IMR-90 (cell line): Measurements from ENCODE around the gene ASB1. TPM values are rescaled to one million over a fixed set of nuclear protein-coding genes. Genes with fewer than 3 reads are reported as not detected.

ENCODE experiments used
- ATAC-seq: fragments of 200-7000 bp; cut with Tn5 transposase; 2 replicates; pipeline ENCODE4 v1.9.1; 2020; ENCODE audit warnings: low read depth, mild to moderate bottlenecking, moderate library complexity
- BruUV-seq: library from RNA; stranded (reverse); fragments of 400-500 nt; replicated peaks from 2 replicates; lab custom pipeline; 2021; lab: Mats Ljungman, UMichigan
- CTCF ChIA-PET: fragments of 300-600 bp; formaldehyde crosslinking; extraction: SDS; loops from one replicate; lab custom pipeline; 2021; ENCODE audit warnings: antibody characterized with exemption; lab: Yijun Ruan, JAX
- POLR2A ChIA-PET: fragments of 300-600 bp; sonication (Branson Sonifier 250); formaldehyde crosslinking; loops from one replicate; lab custom pipeline; 2022; ENCODE audit warnings: antibody characterized with exemption; ENCODE audit not compliant: unreplicated experiment; lab: Charles Lee
- DNase-seq: peaks from one replicate; pipeline ENCODE4 v3.0.0; 2013
- H2AFZ ChIP-seq: replicated peaks from 2 replicates; pipeline ENCODE3; 2013; ENCODE audit warnings: low read length, mild to moderate bottlenecking; ENCODE audit not compliant: poor library complexity
- H2AK5ac ChIP-seq: 2 replicates; pipeline ENCODE4 v1.6.1; 2013; ENCODE audit warnings: low read depth, low read length, inconsistent platforms
- H2AK9ac ChIP-seq: replicated peaks from 2 replicates; pipeline ENCODE3; 2013; ENCODE audit warnings: mild to moderate bottlenecking, low read depth, low read length, moderate library complexity; ENCODE audit not compliant: poor library complexity
- H2BK120ac ChIP-seq: 2 replicates; pipeline ENCODE4 v1.6.1; 2013; ENCODE audit warnings: low read depth, low read length, inconsistent platforms
- H2BK15ac ChIP-seq: 3 replicates; pipeline ENCODE4 v1.6.1; 2013; ENCODE audit warnings: low read depth, low read length, inconsistent platforms
- H2BK20ac ChIP-seq: 2 replicates; pipeline ENCODE4 v1.6.1; 2013; ENCODE audit warnings: low read depth, mild to moderate bottlenecking, inconsistent platforms, low read length, moderate library complexity
- H2BK5ac ChIP-seq: 2 replicates; pipeline ENCODE4 v1.6.1; 2013; ENCODE audit warnings: mild to moderate bottlenecking, low read depth, low read length, inconsistent platforms; ENCODE audit not compliant: poor library complexity, severe bottlenecking
- H3K14ac ChIP-seq: replicated peaks from 2 replicates; pipeline ENCODE4 v1.6.1; 2013; ENCODE audit warnings: low read depth, low read length, inconsistent platforms
- H3K18ac ChIP-seq: 2 replicates; pipeline ENCODE4 v1.6.1; 2013; ENCODE audit warnings: low read depth, low read length, control low read depth
- H3K23ac ChIP-seq: 2 replicates; pipeline ENCODE4 v1.6.1; 2013; ENCODE audit warnings: low read depth, low read length, inconsistent platforms
- H3K27ac ChIP-seq: 2 replicates; pipeline ENCODE4 v1.5.1; 2013; ENCODE audit warnings: mild to moderate bottlenecking, control low read depth, low read length; ENCODE audit not compliant: insufficient read depth
- H3K27me3 ChIP-seq: 2 replicates; pipeline ENCODE4 v1.6.1; 2013; ENCODE audit warnings: low read length; ENCODE audit not compliant: control insufficient read depth, insufficient read depth
- H3K36me3 ChIP-seq: 2 replicates; pipeline ENCODE4 v1.6.1; 2013; ENCODE audit warnings: low read length, mixed read lengths; ENCODE audit not compliant: control insufficient read depth, insufficient read depth
- H3K4ac ChIP-seq: 2 replicates; pipeline ENCODE4 v1.6.1; 2013; ENCODE audit warnings: low read depth, low read length, inconsistent platforms
- H3K4me1 ChIP-seq: 2 replicates; pipeline ENCODE4 v1.6.1; 2013; ENCODE audit warnings: low read length, mixed read lengths; ENCODE audit not compliant: control insufficient read depth, insufficient read depth
- H3K4me2 ChIP-seq: 2 replicates; pipeline ENCODE4 v1.6.1; 2013; ENCODE audit warnings: low read depth, mild to moderate bottlenecking, control low read depth, low read length, moderate library complexity
- H3K4me3 ChIP-seq: 2 replicates; pipeline ENCODE4 v1.5.1; 2013; ENCODE audit warnings: low read depth, mild to moderate bottlenecking, control low read depth, low read length, moderate library complexity; ENCODE audit not compliant: insufficient read depth
- H3K56ac ChIP-seq: 2 replicates; pipeline ENCODE4 v1.6.1; 2013; ENCODE audit warnings: low read length, inconsistent platforms; ENCODE audit not compliant: insufficient read depth; ENCODE audit errors: extremely low read depth
- H3K79me1 ChIP-seq, 2 experiments: 2 replicates each; pipeline ENCODE4 v1.6.1; 2013; ENCODE audit warnings: low read length in 2 of 2, inconsistent platforms in 1 of 2, low read depth in 1 of 2
- H3K9ac ChIP-seq: 2 replicates; pipeline ENCODE4 v1.6.1; 2013; ENCODE audit warnings: low read depth, low read length, control low read depth
- H3K9me1 ChIP-seq: 2 replicates; pipeline ENCODE4 v1.6.1; 2013; ENCODE audit warnings: low read length, inconsistent platforms; ENCODE audit not compliant: insufficient read depth
- H3K9me3 ChIP-seq: 2 replicates; pipeline ENCODE4 v1.6.1; 2013; ENCODE audit warnings: low read length; ENCODE audit not compliant: control insufficient read depth, insufficient read depth
- H4K20me1 ChIP-seq: 2 replicates; pipeline ENCODE4 v1.6.1; 2013; ENCODE audit warnings: low read length, inconsistent platforms; ENCODE audit not compliant: insufficient read depth
- H4K5ac ChIP-seq: 2 replicates; pipeline ENCODE4 v1.6.1; 2013; ENCODE audit warnings: mild to moderate bottlenecking, low read depth, low read length, control low read depth
- H4K8ac ChIP-seq, 2 experiments: 2 replicates each; pipeline ENCODE4 v1.6.1; 2013; ENCODE audit warnings: low read depth in 2 of 2, low read length in 2 of 2, control low read depth in 1 of 2, inconsistent platforms in 1 of 2
- H4K91ac ChIP-seq: 2 replicates; pipeline ENCODE4 v1.6.1; 2013; ENCODE audit warnings: low read depth, low read length, inconsistent platforms; ENCODE audit not compliant: insufficient read depth
- CEBPB ChIP-seq: IDR thresholded peaks from 2 replicates; pipeline ENCODE4 v1.6.1; 2012; ENCODE audit warnings: low read depth, low read length, improper control_type of control experiment
- CHD1 ChIP-seq: IDR thresholded peaks from 2 replicates; pipeline ENCODE4 v1.6.1; 2012; ENCODE audit warnings: low read depth, low read length, improper control_type of control experiment
- CTCF ChIP-seq: conservative IDR thresholded peaks from 2 replicates; pipeline ENCODE4 v1.5.1; 2012; ENCODE audit warnings: mild to moderate bottlenecking, low read depth, low read length, improper control_type of control experiment
- ELK1 ChIP-seq: fragments of 150-350 bp; IDR thresholded peaks from 2 replicates; pipeline ENCODE4 v1.6.1; 2016; ENCODE audit warnings: low read depth, mild to moderate bottlenecking, low read length, moderate library complexity, borderline replicate concordance
- FOS ChIP-seq: fragments of 150-350 bp; IDR thresholded peaks from 2 replicates; pipeline ENCODE4 v1.6.1; 2016; ENCODE audit warnings: low read depth, low read length
- MXI1 ChIP-seq: IDR thresholded peaks from 2 replicates; pipeline ENCODE4 v1.6.1; 2012; ENCODE audit warnings: low read depth, mild to moderate bottlenecking, low read length, moderate library complexity, borderline replicate concordance
- NFE2L2 ChIP-seq: fragments of 150-350 bp; IDR thresholded peaks from 2 replicates; pipeline ENCODE4 v1.6.1; 2016; ENCODE audit warnings: low read depth, mild to moderate bottlenecking, low read length
- POLR2A ChIP-seq: IDR thresholded peaks from 2 replicates; pipeline ENCODE4 v1.6.1; 2012; ENCODE audit warnings: mild to moderate bottlenecking, low read depth, low read length
- RAD21 ChIP-seq: IDR thresholded peaks from 2 replicates; pipeline ENCODE4 v1.6.1; 2012; ENCODE audit warnings: low read length, improper control_type of control experiment
- RFX5 ChIP-seq: IDR thresholded peaks from 2 replicates; pipeline ENCODE4 v1.8.0; 2012; ENCODE audit warnings: low read depth, mild to moderate bottlenecking, low read length, moderate library complexity
- SMC3 ChIP-seq: fragments of 150-350 bp; IDR thresholded peaks from 2 replicates; pipeline ENCODE4 v1.6.1; 2016; ENCODE audit warnings: low read depth, mild to moderate bottlenecking, antibody characterized with exemption, low read length, moderate library complexity
- WGBS, 2 experiments: methylation state at CpG; one replicate each; pipeline versions ENCODE4 v1.1.5 to v1.1.7; 2013; ENCODE audit warnings: missing lambda C conversion rate in 2 of 2; ENCODE audit not compliant: insufficient read length in 1 of 2; ENCODE audit errors: extremely low coverage in 2 of 2; 5-methylcytosine and 5-hydroxymethylcytosine counted together
- dilution Hi-C: fragments of 300-500 bp; cut with HindIII; formaldehyde crosslinking; loops from one replicate; pipeline ENCODE4 v1.14.3; 2018; ENCODE audit warnings: low sequenced_read_pairs; ENCODE audit not compliant: unreplicated experiment
- in situ Hi-C: fragments of 300-500 bp; cut with MboI; formaldehyde crosslinking; loops from 3 replicates; pipeline ENCODE4 v1.14.3; 2019; ENCODE audit warnings: low sequenced_read_pairs, inconsistent platforms, mixed read lengths
- intact Hi-C: fragments of 100-400 bp; cut with micrococcal nuclease; formaldehyde crosslinking; loops from 2 replicates; pipeline ENCODE4 v1.10.0; 2022
- polyA plus RNA-seq, 3 experiments: library from polyadenylated mRNA; depleted of rRNA; stranded (reverse); fragments of >200 nt; gene quantifications; 2 replicates each; pipeline ENCODE4 v1.2.3, GENCODE V29; 2012; ENCODE audit warnings: low replicate concordance in 1 of 3
- total RNA-seq: library from RNA; depleted of rRNA; stranded (reverse); fragments of >200 nt; gene quantifications from 2 replicates; pipeline ENCODE4 v1.2.3, GENCODE V29; 2012

ASB1 gene
- total and polyA plus RNA-seq, 2 of the 4 experiments (the other 2 are of a cell fraction): 23.5 to 37.3 TPM

- peak overlapping the region; percentile 84 for H2BK120ac ChIP-seq
- peak overlapping the region; percentile 81; the same call in 1 of the 2 replicates for H2BK20ac ChIP-seq
- BruUV-seq: no TSS peak
- H4K5ac ChIP-seq: no peak overlapping the region; the same call in 1 of the 2 replicates
- peak overlapping the region; percentile 25 for H3K14ac ChIP-seq
- in situ Hi-C loops: no loop called here
- H2BK15ac ChIP-seq: peak overlapping the region; percentile 26; the same call in 2 of the 3 replicates
- peaks cover 15% of the 10 kb centered on the region for H3K4me1 ChIP-seq
- peak overlapping the region; percentile 82; the same call in 1 of the 2 replicates for H4K91ac ChIP-seq
- ATAC-seq (no peak), DNase-seq (no peak)
- H4K8ac ChIP-seq: peak overlapping the region; percentile 11 to 80; a peak in 3 of 4 replicates
- H3K27me3 ChIP-seq: no peaks in the 10 kb centered on the region
- H3K27ac ChIP-seq: peak overlapping the region; percentile 42; the same call in 1 of the 2 replicates
- H3K4me2 ChIP-seq: no peak overlapping the region
- no peak overlapping the region for H3K56ac ChIP-seq
- peaks cover 23% of the 10 kb centered on the region for H3K9me1 ChIP-seq
- H3K9ac ChIP-seq: no peak overlapping the region
- WGBS, 2 experiments: 95% methylated on average over 11 of the region's 11 CpGs; no CpG with 5 or more reads in 1 of the 2 experiments
- no peak overlapping the region for H2AFZ ChIP-seq
- peaks cover 13 to 53% of the 10 kb centered on the region in 2 experiments for H3K79me1 ChIP-seq
- ChIA-PET POLR2A (no interaction called here), CTCF (interaction anchor here (0.6 kb wide), 2 partner anchors 32 to 60 kb away, joined by 3 to 4 read pairs; no protein-coding TSS in a partner anchor)
- TF ChIP-seq RFX5 (no peak), NFE2L2 (no peak), ELK1 (no peak), SMC3 (no peak), POLR2A (no peak), MXI1 (no peak), RAD21 (no peak), CHD1 (no peak), CEBPB (no peak), CTCF (no peak), FOS (no peak)
- intact Hi-C loops: no loop called here
- peaks cover 26% of the 10 kb centered on the region for H3K36me3 ChIP-seq
- H2BK5ac ChIP-seq: peak overlapping the region; percentile 99
- no peak overlapping the region; the same call in 1 of the 2 replicates for H3K18ac ChIP-seq
- dilution Hi-C loops: no loop called here
- H3K4ac ChIP-seq: peak overlapping the region; percentile 74; the same call in 1 of the 2 replicates
- H3K4me3 ChIP-seq: no peak overlapping the region
- peaks cover 19% of the 10 kb centered on the region; the same call in 1 of the 2 replicates for H4K20me1 ChIP-seq
- H2AK9ac ChIP-seq: no peak overlapping the region
- no peaks in the 10 kb centered on the region for H3K9me3 ChIP-seq
- H2AK5ac ChIP-seq: peak overlapping the region; percentile 84; the same call in 1 of the 2 replicates
- no peak overlapping the region; the same call in 1 of the 2 replicates for H3K23ac ChIP-seq
Measured at GRCh38 chr2:238440767-238441166, 14.0 kb downstream of the ASB1 start.
